ENCODE data around the gene KRT81.
A peak's percentile ranks its signal among the peaks of the same experiment; 100 is the strongest.
"Not testable (repeated sequence)": the region's sequence is repeated elsewhere in the genome, so short reads cannot be mapped to it uniquely, and the experiment has no call there.

Gene KRT81

DNA sequence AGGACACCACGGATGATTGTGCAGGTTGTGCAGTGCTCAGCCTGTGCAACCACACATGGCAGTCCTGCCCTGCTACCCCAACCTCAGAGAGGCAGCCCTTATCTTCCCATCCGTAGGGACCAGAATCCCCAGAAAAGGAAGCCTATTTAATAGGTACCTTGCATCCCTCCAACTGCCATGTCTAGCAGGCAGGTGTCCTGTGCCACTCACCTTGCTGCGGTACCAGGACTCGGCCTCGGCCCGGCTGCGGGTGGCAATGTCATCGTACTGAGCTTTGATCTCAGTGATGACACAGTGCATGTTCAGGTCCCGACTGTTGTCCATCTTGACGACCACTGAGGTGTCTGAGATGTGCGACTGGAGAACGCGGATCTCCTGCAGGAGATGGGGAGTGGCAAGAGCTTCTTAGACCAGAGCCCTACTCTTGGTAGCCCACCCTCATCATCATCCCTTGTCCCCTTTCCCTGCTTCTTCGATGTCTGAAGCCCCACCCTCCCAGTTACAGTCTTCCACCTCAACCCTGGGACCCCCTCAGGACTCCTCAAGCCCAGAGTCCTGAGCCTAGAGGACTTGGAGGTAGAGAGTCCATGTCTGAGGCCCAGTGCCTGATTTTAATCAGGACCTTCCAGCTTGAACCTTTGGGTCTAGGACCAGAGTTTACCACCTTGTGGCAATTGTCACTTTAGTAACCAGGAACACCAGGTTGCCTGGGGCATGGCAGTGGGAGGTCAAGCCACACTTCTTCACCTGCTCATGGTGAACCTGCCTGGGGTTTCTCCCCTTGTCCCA is 37.7 kb downstream of the KRT81 start:
- no peaks in the 10 kb centered on the region for H3K9me3 ChIP-seq (ENCODE audit: control insufficient read depth, insufficient read depth, low read length)
- no peaks in the 10 kb centered on the region for H3K36me3 ChIP-seq (ENCODE audit: control insufficient read depth, insufficient read depth, low read length)
- peaks cover 68% of the 10 kb centered on the region for H3K27me3 ChIP-seq (ENCODE audit: control insufficient read depth, insufficient read depth, low read length)
- H3K4me3 ChIP-seq (ENCODE audit: low read depth, low read length): no peak overlapping the region
- H3K9ac ChIP-seq (ENCODE audit: low read depth, low read length): no peak overlapping the region
- H3K4me1 ChIP-seq (ENCODE audit: control insufficient read depth, insufficient read depth, low read length): no peaks in the 10 kb centered on the region

GRCh38 chr12:52252728-52253343 is 38.5 kb downstream of the KRT81 start:
- H3K9me3 ChIP-seq (ENCODE audit: control insufficient read depth, insufficient read depth, low read length): no peaks in the 10 kb centered on the region
- no peak overlapping the region for H3K9ac ChIP-seq (ENCODE audit: low read depth, low read length)
- H3K4me3 ChIP-seq (ENCODE audit: low read depth, low read length): no peak overlapping the region
- no peaks in the 10 kb centered on the region for H3K36me3 ChIP-seq (ENCODE audit: control insufficient read depth, insufficient read depth, low read length)
- H3K4me1 ChIP-seq (ENCODE audit: control insufficient read depth, insufficient read depth, low read length): peaks cover under 1% of the 10 kb centered on the region
- H3K27me3 ChIP-seq (ENCODE audit: control insufficient read depth, insufficient read depth, low read length): peaks cover 64% of the 10 kb centered on the region

- H3K36me3 ChIP-seq (ENCODE audit: control insufficient read depth, insufficient read depth, low read length); H3K4me1 ChIP-seq (ENCODE audit: control insufficient read depth, insufficient read depth, low read length); H3K9me3 ChIP-seq (ENCODE audit: control insufficient read depth, insufficient read depth, low read length); H3K9ac ChIP-seq (ENCODE audit: low read depth, low read length); H3K4me3 ChIP-seq (ENCODE audit: low read depth, low read length): not testable (repeated sequence)
- H3K27me3 ChIP-seq (ENCODE audit: control insufficient read depth, insufficient read depth, low read length): peaks cover 58% of the 10 kb centered on the region
These were observed 39.1 kb downstream of the KRT81 start for GRCh38 chr12:52252175-52252615.

GRCh38 chr12:52251367-52252051 is 39.8 kb downstream of the KRT81 start:
- no peaks in the 10 kb centered on the region for H3K9me3 ChIP-seq (ENCODE audit: control insufficient read depth, insufficient read depth, low read length)
- H3K27me3 ChIP-seq (ENCODE audit: control insufficient read depth, insufficient read depth, low read length): peaks cover 51% of the 10 kb centered on the region
- no peak overlapping the region for H3K4me3 ChIP-seq (ENCODE audit: low read depth, low read length)
- peaks cover 2% of the 10 kb centered on the region for H3K4me1 ChIP-seq (ENCODE audit: control insufficient read depth, insufficient read depth, low read length)
- H3K9ac ChIP-seq (ENCODE audit: low read depth, low read length): no peak overlapping the region
- H3K36me3 ChIP-seq (ENCODE audit: control insufficient read depth, insufficient read depth, low read length): peaks cover 2% of the 10 kb centered on the region

GRCh38 chr12:52250048-52250990 is 41.0 kb downstream of the KRT81 start:
- peak overlapping the region; percentile 27 for H3K4me3 ChIP-seq (ENCODE audit: low read depth, low read length)
- no peaks in the 10 kb centered on the region for H3K9me3 ChIP-seq (ENCODE audit: control insufficient read depth, insufficient read depth, low read length)
- H3K27me3 ChIP-seq (ENCODE audit: control insufficient read depth, insufficient read depth, low read length): peaks cover 40% of the 10 kb centered on the region
- H3K36me3 ChIP-seq (ENCODE audit: control insufficient read depth, insufficient read depth, low read length): peaks cover 2% of the 10 kb centered on the region
- no peak overlapping the region for H3K9ac ChIP-seq (ENCODE audit: low read depth, low read length)
- H3K4me1 ChIP-seq (ENCODE audit: control insufficient read depth, insufficient read depth, low read length): peaks cover 2% of the 10 kb centered on the region

GRCh38 chr12:52249511-52250047 is 41.8 kb downstream of the KRT81 start:
- H3K9ac ChIP-seq (ENCODE audit: low read depth, low read length): no peak overlapping the region
- H3K4me1 ChIP-seq (ENCODE audit: control insufficient read depth, insufficient read depth, low read length): peaks cover 2% of the 10 kb centered on the region
- H3K9me3 ChIP-seq (ENCODE audit: control insufficient read depth, insufficient read depth, low read length): no peaks in the 10 kb centered on the region
- peaks cover 2% of the 10 kb centered on the region for H3K36me3 ChIP-seq (ENCODE audit: control insufficient read depth, insufficient read depth, low read length)
- H3K4me3 ChIP-seq (ENCODE audit: low read depth, low read length): peak overlapping the region; percentile 27
- peaks cover 33% of the 10 kb centered on the region for H3K27me3 ChIP-seq (ENCODE audit: control insufficient read depth, insufficient read depth, low read length)

DNA sequence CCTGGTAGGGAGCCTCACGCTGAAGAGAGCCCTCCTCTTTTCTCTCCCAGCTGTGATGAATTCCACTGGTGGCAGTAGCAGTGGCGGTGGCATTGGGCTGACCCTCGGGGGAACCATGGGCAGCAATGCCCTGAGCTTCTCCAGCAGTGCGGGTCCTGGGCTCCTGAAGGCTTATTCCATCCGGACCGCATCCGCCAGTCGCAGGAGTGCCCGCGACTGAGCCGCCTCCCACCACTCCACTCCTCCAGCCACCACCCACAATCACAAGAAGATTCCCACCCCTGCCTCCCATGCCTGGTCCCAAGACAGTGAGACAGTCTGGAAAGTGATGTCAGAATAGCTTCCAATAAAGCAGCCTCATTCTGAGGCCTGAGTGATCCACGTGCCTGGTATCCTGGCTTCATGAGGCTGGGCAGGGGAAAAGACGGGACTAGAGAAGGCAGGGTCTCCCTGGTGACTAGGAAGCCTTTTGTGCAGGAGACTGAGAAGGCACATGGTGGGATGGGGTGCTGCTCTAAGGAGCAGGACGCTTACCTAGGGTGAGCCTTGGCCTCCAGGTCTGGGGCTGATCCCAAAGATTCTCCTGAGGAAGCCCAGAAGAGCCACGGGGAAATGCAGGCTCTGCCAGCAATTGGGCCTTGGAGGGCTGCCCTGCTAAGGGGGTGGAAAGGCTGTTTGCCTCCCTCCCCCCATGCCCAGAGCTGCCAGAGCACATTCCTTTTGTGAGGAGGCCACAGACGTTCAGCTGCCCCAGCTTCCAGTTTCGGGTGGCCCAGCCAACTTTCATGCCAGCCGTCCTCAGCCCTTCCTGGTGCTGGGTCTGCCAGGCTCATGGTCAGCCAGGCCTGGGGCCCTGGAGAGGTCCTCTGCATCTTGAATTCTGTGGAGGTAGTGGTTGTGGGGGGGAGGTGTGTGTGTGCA is 42.5 kb downstream of the KRT81 start:
- Histone ChIP-seq H3K9ac (ENCODE audit: low read depth, low read length) (no peak overlapping the region), H3K9me3 (ENCODE audit: control insufficient read depth, insufficient read depth, low read length) (no peaks in the 10 kb centered on the region), H3K4me1 (ENCODE audit: control insufficient read depth, insufficient read depth, low read length) (peaks cover 2% of the 10 kb centered on the region), H3K4me3 (ENCODE audit: low read depth, low read length) (no peak overlapping the region), H3K27me3 (ENCODE audit: control insufficient read depth, insufficient read depth, low read length) (peaks cover 27% of the 10 kb centered on the region), H3K36me3 (ENCODE audit: control insufficient read depth, insufficient read depth, low read length) (peaks cover 2% of the 10 kb centered on the region)

GRCh38 chr12:52247622-52248540 is 43.5 kb downstream of the KRT81 start:
- Histone ChIP-seq H3K9me3 (ENCODE audit: control insufficient read depth, insufficient read depth, low read length) (no peaks in the 10 kb centered on the region), H3K27me3 (ENCODE audit: control insufficient read depth, insufficient read depth, low read length) (peaks cover 26% of the 10 kb centered on the region), H3K4me1 (ENCODE audit: control insufficient read depth, insufficient read depth, low read length) (peaks cover 2% of the 10 kb centered on the region), H3K36me3 (ENCODE audit: control insufficient read depth, insufficient read depth, low read length) (peaks cover 2% of the 10 kb centered on the region), H3K4me3 (ENCODE audit: low read depth, low read length) (no peak overlapping the region), H3K9ac (ENCODE audit: low read depth, low read length) (no peak overlapping the region)

- Histone ChIP-seq H3K4me1 (ENCODE audit: control insufficient read depth, insufficient read depth, low read length) (peaks cover 2% of the 10 kb centered on the region), H3K27me3 (ENCODE audit: control insufficient read depth, insufficient read depth, low read length) (peaks cover 24% of the 10 kb centered on the region), H3K36me3 (ENCODE audit: control insufficient read depth, insufficient read depth, low read length) (peaks cover 2% of the 10 kb centered on the region)
These were observed 44.4 kb downstream of the KRT81 start for GRCh38 chr12:52246720-52247621.

More at GRCh38 chr12:52246720-52247621, 44.4 kb downstream of the KRT81 start:
- no peaks in the 10 kb centered on the region for H3K9me3 ChIP-seq (ENCODE audit: control insufficient read depth, insufficient read depth, low read length)
- no peak overlapping the region for H3K4me3 ChIP-seq (ENCODE audit: low read depth, low read length)
- H3K9ac ChIP-seq (ENCODE audit: low read depth, low read length): no peak overlapping the region

Measured in iPS-15b (cell line).